Thyroid gland (tissue), 4 donors: Measurements from ENCODE around the gene GNPTG. TPM values are rescaled to one million over a fixed set of nuclear protein-coding genes. Genes with fewer than 3 reads are reported as not detected.
A peak's percentile ranks its signal among the peaks of the same experiment; 100 is the strongest.

Source experiments
- DNase-seq, 2 donors: peaks; one replicate each; pipeline ENCODE4 v3.0.0-alpha.2; 2019
- H3K27ac ChIP-seq, 3 donors: fragments of 200-600 bp; sonication (generic); 1 replicate in 2 of 3; 2 replicates in 1 of 3; pipeline ENCODE4 v1.5.1; 2016 to 2019; ENCODE audit warnings: mild to moderate bottlenecking in 1 of 3, moderate library complexity in 1 of 3
- H3K27me3 ChIP-seq: fragments of 200-600 bp; sonication (generic); one replicate; pipeline ENCODE4 v1.5.1; 2019
- H3K36me3 ChIP-seq, 2 donors: fragments of 200-600 bp; sonication (generic); one replicate each; pipeline ENCODE4 v1.5.1; 2016 to 2019
- H3K4me1 ChIP-seq, 2 donors: fragments of 200-600 bp; sonication (generic); one replicate each; pipeline ENCODE4 v1.5.1; 2017 to 2019
- H3K4me3 ChIP-seq, 3 donors: fragments of 200-600 bp; sonication (generic); replicated peaks in 1 of 3; 1 replicate in 2 of 3; 2 replicates in 1 of 3; pipeline ENCODE4 v1.5.1; 2016; ENCODE audit warnings: mild to moderate bottlenecking in 1 of 3
- H3K9me3 ChIP-seq: fragments of 200-600 bp; sonication (generic); one replicate; pipeline ENCODE4 v1.5.1; 2017
- POLR2A ChIP-seq, 2 donors: fragments of 450-650 bp; IDR thresholded peaks; one replicate each; pipeline ENCODE4 v1.6.1; 2017; ENCODE audit warnings: antibody characterized with exemption in 2 of 2, mild to moderate bottlenecking in 2 of 2, moderate library complexity in 1 of 2
- WGBS, 2 donors: methylation state at CpG; one replicate each; pipeline ENCODE4 v1.1.5; 2017; 5-methylcytosine and 5-hydroxymethylcytosine counted together
- intact Hi-C: fragments of 100-400 bp; cut with DNase I; formaldehyde crosslinking; loops from one replicate; pipeline ENCODE4 v1.15.1; 2023
- total RNA-seq, 4 donors: library from RNA; depleted of rRNA; stranded (reverse); fragments of >200 nt; gene quantifications; one replicate each; pipeline ENCODE4 v1.2.3, GENCODE V29; 2016
- TF ChIP-seq, protein P1 (sequence below), 6 experiments: fragments of 200-600 bp in 3 of 6; fragments of 450-650 bp in 3 of 6; sonication (generic) in 3 of 6; IDR thresholded peaks; one replicate each; pipeline ENCODE4 v1.5.1; 2016 to 2019; ENCODE audit warnings: antibody characterized with exemption in 6 of 6, mild to moderate bottlenecking in 2 of 6, inconsistent platforms in 1 of 6, moderate library complexity in 1 of 6

GNPTG gene
- total RNA-seq, 4 donors from 2014 or later: 53.6 to 121 (median 70.0) TPM

DNA sequence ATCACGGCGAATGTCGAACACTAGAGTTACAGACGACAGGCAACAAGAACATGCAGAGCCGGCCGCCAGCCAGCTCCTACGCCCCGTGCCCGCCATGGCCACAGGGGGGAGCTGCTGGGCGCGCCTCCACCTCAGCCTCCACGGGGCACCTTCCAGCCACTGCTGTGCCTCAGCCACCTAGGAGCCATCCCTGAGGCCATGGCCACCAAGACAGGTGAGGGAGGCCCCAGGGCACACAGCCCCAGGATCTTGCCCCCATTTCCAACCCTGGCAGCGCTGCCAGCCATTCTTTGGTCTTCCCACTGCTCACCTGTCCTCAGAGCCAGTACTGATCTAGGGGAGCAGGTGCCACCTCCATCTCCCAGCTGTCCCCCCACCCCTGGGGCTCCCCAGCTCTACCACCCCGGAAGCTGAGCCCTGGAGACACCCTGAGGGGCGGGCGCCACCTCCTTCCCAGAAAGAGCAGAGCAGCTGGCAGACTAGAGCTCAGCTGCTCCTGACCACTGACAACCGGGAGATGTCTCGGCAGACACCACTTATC lies 11.8 kb downstream of the GNPTG start:
- TF ChIP-seq, protein P1, sequence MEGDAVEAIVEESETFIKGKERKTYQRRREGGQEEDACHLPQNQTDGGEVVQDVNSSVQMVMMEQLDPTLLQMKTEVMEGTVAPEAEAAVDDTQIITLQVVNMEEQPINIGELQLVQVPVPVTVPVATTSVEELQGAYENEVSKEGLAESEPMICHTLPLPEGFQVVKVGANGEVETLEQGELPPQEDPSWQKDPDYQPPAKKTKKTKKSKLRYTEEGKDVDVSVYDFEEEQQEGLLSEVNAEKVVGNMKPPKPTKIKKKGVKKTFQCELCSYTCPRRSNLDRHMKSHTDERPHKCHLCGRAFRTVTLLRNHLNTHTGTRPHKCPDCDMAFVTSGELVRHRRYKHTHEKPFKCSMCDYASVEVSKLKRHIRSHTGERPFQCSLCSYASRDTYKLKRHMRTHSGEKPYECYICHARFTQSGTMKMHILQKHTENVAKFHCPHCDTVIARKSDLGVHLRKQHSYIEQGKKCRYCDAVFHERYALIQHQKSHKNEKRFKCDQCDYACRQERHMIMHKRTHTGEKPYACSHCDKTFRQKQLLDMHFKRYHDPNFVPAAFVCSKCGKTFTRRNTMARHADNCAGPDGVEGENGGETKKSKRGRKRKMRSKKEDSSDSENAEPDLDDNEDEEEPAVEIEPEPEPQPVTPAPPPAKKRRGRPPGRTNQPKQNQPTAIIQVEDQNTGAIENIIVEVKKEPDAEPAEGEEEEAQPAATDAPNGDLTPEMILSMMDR (IDR thresholded peaks at IDR 0.05): peak in 5 of 6 experiments; percentile 27 to 64 (median 39)
- no peak for TF ChIP-seq POLR2A (IDR thresholded peaks at IDR 0.05)
- Histone ChIP-seq H3K36me3 (peaks cover 27 to 36% of the 10 kb centered on the region in 2 donors), H3K4me1 (no peaks in the 10 kb centered on the region), H3K9me3 (no peaks in the 10 kb centered on the region), H3K27ac (no peak overlapping the region), H3K27me3 (no peaks in the 10 kb centered on the region), H3K4me3 (no peak overlapping the region)
- 57 to 66% methylated on average over 9 to 18 of the region's 18 CpGs for WGBS, 2 donors
- intact Hi-C loops: no loop called here
- peak; percentile 49 to 53 for DNase-seq

DNA sequence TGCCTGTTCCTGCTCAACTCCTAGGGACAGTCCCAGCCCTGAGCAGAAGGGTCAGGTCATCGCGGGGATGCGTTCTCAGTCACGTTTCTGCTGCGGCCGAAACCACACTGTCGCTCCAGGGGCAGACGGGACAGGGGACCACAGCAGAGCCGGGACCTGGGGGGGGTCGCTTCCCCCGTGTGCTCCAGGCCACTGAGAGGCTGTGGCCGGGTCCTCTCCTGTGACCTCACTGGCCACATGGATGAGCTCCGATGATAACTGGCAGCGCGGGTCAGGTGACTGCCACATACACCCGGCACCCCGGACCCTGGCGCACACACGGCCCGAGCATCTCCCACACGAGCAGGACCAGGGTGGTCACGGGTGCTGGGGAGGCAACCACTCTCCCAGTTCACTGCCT lies 12.8 kb downstream of the GNPTG start:
- Histone ChIP-seq H3K4me1 (no peaks in the 10 kb centered on the region), H3K27ac (no peak overlapping the region), H3K9me3 (no peaks in the 10 kb centered on the region), H3K36me3 (peaks cover 27 to 38% of the 10 kb centered on the region in 2 donors), H3K4me3 (no peak overlapping the region), H3K27me3 (no peaks in the 10 kb centered on the region)
- WGBS, 2 donors: 86 to 97% methylated on average over 14 to 18 of the region's 22 CpGs
- TF ChIP-seq, protein P1 (IDR thresholded peaks at IDR 0.05): no peak
- TF ChIP-seq POLR2A (IDR thresholded peaks at IDR 0.05): no peak
- no peak for DNase-seq
- intact Hi-C loops: no loop called here

DNA sequence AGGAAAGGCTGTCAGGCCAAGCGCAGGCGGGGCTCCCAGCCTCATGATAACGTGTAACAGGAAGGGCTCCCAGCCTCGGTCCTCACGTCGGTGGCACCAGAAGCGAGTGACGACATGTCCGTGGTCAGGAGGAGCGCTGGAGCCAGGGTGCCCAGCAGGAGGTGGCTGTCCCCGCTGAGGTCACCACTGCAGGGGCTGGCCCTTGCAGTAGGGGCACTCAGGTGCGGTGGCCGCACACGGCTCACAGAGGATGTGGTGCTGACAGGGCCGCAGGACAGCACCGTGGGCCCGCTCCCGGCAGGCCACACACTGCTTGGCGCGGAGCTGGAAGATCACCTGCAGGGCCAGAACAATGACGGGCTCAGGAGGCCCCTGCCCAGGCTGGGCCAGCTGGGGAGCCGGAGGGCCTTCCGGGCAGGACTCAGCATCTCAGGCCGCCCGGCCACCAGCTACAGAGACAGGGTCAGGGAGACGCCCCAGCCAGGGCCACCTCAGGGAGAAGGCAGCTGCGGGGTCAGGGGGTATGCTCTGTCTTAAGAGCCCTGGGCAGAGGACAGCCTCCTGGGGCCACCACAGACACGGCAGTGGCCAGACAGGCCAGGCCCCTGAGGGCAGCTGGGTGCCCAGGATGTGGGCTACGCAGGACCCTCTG lies 14.5 kb downstream of the GNPTG start:
- no peaks in the 10 kb centered on the region for H3K27me3 ChIP-seq
- peaks cover 22 to 48% of the 10 kb centered on the region in 2 donors for H3K36me3 ChIP-seq
- no peaks in the 10 kb centered on the region for H3K9me3 ChIP-seq
- WGBS, 2 donors: 91 to 93% methylated on average over 11 to 20 of the region's 29 CpGs
- H3K4me3 ChIP-seq: no peak overlapping the region
- TF ChIP-seq, protein P1 (IDR thresholded peaks at IDR 0.05): no peak
- TF ChIP-seq POLR2A (IDR thresholded peaks at IDR 0.05): no peak
- H3K27ac ChIP-seq: no peak overlapping the region
- intact Hi-C loops: no loop called here
- H3K4me1 ChIP-seq: no peaks in the 10 kb centered on the region
- DNase-seq: no peak

DNA sequence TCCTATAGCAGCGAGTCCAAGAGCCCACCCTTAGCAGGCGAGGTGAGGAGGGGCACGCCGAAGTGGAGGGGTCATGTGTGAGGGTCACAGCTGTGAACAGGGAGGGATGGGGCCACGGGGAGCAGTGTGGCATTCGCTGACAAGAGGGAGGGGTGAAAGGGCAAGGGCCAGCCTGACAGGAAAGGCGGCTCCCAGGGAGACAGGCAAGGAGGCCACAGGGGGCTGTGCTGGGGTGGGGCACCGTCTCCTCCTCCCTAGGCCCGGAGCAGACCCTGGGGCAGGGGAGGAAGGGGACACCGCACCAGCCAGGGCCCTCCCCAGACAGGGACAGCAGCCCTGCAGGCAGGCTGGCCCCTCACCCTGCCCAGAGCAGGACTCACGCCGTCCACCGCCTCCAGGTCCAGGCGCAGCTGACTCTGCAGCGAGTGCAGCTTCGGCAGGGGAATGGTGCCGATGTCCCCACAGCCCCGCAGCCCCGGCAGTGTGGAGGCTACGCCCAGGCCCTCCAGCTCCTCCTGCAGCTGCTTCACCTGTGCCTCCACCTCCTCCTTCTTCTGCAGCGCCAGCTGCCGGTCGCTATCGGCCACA lies 15.1 kb downstream of the GNPTG start:
- no peak overlapping the region for H3K4me3 ChIP-seq
- no peaks in the 10 kb centered on the region for H3K9me3 ChIP-seq
- no peaks in the 10 kb centered on the region for H3K4me1 ChIP-seq
- no peak for DNase-seq
- TF ChIP-seq POLR2A (IDR thresholded peaks at IDR 0.05): no peak
- TF ChIP-seq, protein P1 (IDR thresholded peaks at IDR 0.05): no peak
- H3K27me3 ChIP-seq: no peaks in the 10 kb centered on the region
- peaks cover 25 to 45% of the 10 kb centered on the region in 2 donors for H3K36me3 ChIP-seq
- intact Hi-C loops: no loop called here
- WGBS, 2 donors: 89 to 94% methylated on average over 17 to 24 of the region's 24 CpGs
- no peak overlapping the region for H3K27ac ChIP-seq
